HG03045 (cell line): ENCODE results near the gene RAB3A.

Source experiments
- ATAC-seq: cut with Tn5 transposase; IDR thresholded peaks from one replicate; pipeline ENCODE4 v1.9.1; 2021; ENCODE audit warnings: mild to moderate bottlenecking, moderate library complexity; ENCODE audit not compliant: unreplicated experiment

RAB3A gene, protein sequence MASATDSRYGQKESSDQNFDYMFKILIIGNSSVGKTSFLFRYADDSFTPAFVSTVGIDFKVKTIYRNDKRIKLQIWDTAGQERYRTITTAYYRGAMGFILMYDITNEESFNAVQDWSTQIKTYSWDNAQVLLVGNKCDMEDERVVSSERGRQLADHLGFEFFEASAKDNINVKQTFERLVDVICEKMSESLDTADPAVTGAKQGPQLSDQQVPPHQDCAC

DNA sequence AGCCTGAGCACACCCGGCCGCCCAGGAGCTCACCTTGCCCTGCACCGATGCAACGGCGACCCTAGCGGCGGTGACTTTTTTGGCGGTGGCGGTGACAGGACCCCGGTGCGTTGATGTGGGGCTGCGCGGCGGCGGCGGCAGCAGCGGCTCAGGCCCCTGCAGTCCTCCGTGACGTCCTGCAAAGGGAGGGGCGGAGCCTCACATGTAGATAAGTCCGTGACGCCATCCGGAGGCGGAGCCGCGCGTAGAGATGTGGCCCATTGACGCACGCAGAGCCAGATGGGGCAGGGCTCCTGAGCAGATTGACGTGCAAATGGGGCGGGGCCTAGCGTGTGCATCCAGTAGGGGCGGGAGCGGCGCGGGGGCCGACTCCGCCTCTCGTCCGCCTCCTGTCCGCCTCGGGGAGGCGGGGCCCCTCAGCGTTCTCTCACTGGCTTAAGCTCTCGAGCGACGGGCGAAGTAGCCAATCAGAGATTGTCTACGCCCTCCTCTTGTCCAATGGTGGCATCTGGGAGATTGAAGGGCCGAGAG is at the start of gene RAB3A:
Gene RAB3A (minus strand): TSS at position 180 of the 531 bp plus-strand sequence. CDS start 1,302 bp downstream, outside the sequence.
- peak; percentile 86 for ATAC-seq

DNA sequence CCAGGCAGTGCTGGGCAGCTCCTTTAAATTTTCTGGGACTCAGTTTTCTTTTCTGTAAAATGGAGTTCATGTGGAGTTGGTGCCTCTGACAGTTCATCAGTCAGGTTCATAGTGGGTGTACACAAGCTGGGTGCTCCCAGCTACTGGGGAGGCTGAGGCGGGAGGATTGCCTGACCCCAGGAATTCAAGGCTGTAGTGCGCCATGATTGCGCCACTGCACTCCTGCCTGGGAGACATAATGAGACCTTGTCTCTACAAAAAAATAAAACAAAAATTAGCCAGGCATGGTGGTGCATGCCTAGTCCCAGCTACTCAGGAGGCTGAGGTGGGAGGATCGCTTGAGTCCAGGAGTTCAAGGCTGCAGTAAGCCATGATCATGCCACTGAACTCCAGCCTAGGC is 49.3 kb upstream of the RAB3A start:
- no peak for ATAC-seq

GRCh38 chr19:18252370-18252717 is 48.5 kb upstream of the RAB3A start:
- ATAC-seq = no peak

DNA sequence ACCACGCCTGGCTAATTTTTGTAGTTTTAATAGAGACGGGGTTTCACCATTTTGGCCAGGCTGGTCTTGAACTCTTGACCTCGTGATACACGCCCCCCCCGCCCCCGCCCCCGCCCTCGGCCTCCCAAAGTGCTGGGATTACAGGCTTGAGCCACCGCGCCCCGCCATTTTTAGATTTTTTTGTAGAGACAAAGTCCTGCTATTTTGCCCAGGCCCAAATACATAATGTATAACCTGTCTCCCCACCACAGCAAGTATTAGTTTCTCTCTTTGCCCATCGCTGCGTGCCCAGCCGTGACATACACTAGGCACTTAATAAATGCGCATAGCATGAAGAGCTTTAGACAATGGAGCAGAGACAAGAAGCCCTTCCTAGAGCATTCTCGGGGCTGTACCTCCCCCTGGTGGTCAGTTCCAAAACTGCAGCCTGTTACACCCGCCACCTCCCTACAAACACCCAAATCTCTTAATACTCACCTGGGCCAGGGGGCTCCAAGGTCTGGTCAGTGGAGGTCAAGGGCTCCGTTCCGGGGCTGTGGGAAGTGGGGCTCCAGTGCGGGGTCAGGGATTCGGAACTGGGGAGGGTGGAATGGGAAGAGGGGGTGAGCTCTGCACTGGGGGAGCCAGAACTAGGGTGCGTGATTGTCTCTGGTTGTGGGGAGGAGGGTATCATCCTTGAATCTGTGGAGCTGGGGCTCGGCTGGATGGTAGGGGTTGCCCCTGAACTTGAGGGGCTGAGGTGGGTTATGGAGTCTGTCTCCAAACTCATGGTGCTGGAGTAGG is 47.9 kb upstream of the RAB3A start:
- ATAC-seq = no peak

DNA sequence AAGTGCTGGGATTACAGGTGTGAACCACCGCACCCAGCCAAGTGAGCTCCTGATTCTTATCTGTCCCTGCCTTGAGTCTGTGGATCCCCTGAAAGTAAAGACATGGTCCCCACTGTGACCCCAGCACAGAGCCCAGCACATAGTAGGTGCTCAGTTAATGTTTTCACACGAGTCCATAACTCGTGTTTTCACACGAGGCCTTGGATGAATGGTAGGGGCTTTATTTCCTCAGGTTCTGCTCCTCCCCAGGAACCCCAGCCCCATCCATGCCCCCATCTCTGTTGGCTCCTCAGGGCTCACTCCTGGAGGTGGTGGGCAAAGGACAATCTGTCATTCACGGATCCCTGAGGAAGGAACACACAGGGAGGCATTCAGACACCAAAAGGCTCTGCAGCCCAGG is 46.0 kb upstream of the RAB3A start:
- ATAC-seq = no peak

GRCh38 chr19:18245297-18245696 is 41.5 kb upstream of the RAB3A start:
- ATAC-seq = no peak

DNA sequence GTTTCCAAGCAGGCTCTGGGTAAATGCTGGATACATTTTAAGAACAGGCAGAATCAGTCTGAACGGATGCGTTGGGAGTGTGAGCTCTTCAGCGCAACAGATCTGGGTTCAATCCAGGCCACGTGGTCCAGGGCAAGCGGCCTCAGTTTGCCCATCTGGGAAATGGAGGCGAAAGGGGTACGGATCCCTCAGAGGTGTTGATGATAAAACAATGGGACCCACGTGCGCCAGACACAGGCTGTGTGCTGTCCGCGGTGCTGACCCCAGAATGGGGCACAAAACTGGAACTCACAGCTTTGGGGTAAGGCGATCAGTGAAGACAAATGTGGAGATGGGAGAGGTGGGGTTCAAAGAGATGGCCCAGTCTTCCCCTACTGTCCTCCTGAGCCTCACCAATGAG is 35.5 kb upstream of the RAB3A start:
- ATAC-seq = no peak

GRCh38 chr19:18234194-18234593 is 30.4 kb upstream of the RAB3A start:
- ATAC-seq = no peak

GRCh38 chr19:18233224-18233825 is 29.5 kb upstream of the RAB3A start:
- no peak for ATAC-seq

GRCh38 chr19:18232540-18233223 is 28.8 kb upstream of the RAB3A start:
- no peak for ATAC-seq

- no peak for ATAC-seq
Measured at GRCh38 chr19:18231775-18232174, 27.9 kb upstream of the RAB3A start.

- no peak for ATAC-seq
Measured at GRCh38 chr19:18230941-18231734, 27.3 kb upstream of the RAB3A start.

- ATAC-seq = no peak
Measured at GRCh38 chr19:18229915-18230314, 26.1 kb upstream of the RAB3A start.

DNA sequence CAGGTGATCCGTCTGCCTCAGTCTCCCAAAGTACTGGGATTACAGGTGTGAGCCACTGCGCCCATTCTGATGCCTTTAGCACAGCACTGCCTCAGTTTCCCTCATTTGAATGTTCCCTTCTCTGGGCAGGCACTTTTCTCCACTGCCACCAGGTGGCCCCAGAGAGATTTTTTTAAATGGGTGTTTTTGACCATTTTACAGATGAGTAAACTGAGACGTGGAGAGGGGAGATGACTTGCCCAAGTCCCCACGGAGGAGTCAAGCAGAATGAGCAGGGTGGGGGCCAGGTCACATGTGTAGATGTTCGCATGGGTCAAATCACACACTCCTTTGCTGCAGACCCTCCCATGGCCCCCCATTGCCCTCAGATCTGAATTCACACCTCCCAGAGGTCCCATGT is 25.6 kb upstream of the RAB3A start:
- ATAC-seq = no peak

DNA sequence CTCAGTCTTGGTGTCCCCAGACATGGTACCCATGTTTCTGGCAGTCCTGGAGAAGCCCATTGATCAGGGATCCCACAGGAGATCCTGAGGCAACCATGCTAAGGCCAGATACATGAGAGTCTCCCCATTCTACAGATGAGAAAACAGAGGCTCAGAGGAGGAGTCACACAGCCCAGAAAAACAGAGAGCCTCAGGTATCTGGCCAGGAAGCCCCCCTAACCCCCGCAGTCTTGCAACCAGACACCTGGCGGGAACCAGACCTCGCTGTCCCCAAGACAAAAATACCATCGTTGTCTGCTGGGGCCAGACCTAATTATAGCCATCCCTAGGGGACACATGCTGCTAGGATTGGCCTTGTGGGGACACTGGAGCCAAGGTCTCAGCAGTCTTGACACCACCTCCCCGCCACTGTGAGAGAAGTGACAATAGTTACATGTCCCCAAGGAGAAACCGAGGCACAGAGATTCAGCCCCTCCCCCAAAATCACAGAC is 24.0 kb upstream of the RAB3A start:
- ATAC-seq = no peak

GRCh38 chr19:18226956-18227780 is 23.3 kb upstream of the RAB3A start:
- no peak for ATAC-seq

DNA sequence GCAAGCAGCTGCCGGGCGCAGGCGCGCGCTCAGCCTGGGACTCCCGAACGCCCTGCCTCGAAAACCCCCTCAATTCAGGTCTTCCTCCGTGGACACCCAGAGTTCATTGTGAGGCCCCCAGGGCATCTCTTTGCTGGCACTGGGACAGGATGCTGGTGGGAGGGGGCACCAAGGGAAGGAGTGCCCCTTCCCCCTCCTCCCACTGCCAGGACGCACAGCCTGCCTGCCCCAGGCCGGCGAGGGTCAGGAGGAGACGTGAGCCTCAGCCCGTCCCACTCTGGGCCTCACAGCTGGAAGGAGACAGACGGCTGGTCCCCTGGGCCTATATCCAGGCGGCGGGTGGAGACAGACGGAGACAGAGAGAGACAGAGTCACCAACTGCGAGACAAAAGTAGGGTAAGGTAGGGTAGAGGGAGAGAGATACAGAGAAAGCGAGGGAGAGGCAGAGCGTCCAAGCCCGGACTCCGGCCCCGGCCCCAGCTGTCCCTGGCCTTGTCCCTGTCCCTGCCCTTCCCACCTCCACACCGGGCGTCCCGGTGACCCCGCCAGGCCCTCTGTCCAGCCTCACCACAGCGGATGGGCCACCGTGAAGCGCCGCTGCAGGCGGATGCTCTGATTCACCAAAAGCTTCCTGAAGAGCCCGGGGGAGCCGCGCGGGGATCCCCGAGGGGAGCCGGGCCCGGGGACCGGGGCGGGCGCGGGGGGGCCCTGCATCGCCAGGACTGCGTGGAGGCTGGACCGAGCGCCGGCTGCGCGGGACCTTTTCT is 22.0 kb upstream of the RAB3A start, which contains the start of gene PDE4C:
Gene PDE4C (minus strand): TSS at position 737 of the 767 bp plus-strand sequence. CDS start 23 bp downstream, at position 714.
- no peak for ATAC-seq

GRCh38 chr19:18225355-18225701 is 21.5 kb upstream of the RAB3A start:
- no peak for ATAC-seq
